A172 (cell line): ENCODE results near the gene SLAMF1. TPM values are rescaled to one million over a fixed set of nuclear protein-coding genes. Genes with fewer than 3 reads are reported as not detected.
A peak's percentile ranks its signal among the peaks of the same experiment; 100 is the strongest.
"Not testable (repeated sequence)": the region's sequence is repeated elsewhere in the genome, so short reads cannot be mapped to it uniquely, and the experiment has no call there.

Source experiments
- DNase-seq: peaks from one replicate; pipeline ENCODE4 v3.0.0-alpha.2; 2015; ENCODE audit warnings: low spot score
- total RNA-seq: library from RNA; depleted of rRNA; stranded (reverse); fragments of >200 nt; shearing (Covaris generic); gene quantifications from 2 replicates; pipeline ENCODE4 v1.2.3, GENCODE V29; 2014

Gene SLAMF1
- total RNA-seq, 1 experiment from 2014 or later = 0.07 TPM

GRCh38 chr1:160640359-160641123 is 6.3 kb downstream of the SLAMF1 start:
- DNase-seq = no peak

GRCh38 chr1:160639652-160640051 is 7.2 kb downstream of the SLAMF1 start:
- DNase-seq = peak; percentile 60

GRCh38 chr1:160638926-160639325 is 7.9 kb downstream of the SLAMF1 start:
- no peak for DNase-seq

GRCh38 chr1:160638540-160638857 is 8.3 kb downstream of the SLAMF1 start:
- DNase-seq = no peak

- peak; percentile 89 for DNase-seq
These were observed 8.9 kb downstream of the SLAMF1 start for GRCh38 chr1:160637821-160638539.

GRCh38 chr1:160637065-160637464 is 9.8 kb downstream of the SLAMF1 start:
- no peak for DNase-seq

- DNase-seq = no peak
These were observed 10.3 kb downstream of the SLAMF1 start for GRCh38 chr1:160636547-160636946.

GRCh38 chr1:160636076-160636475 is 10.8 kb downstream of the SLAMF1 start:
- DNase-seq = no peak

GRCh38 chr1:160634543-160635491 is 12.0 kb downstream of the SLAMF1 start:
- DNase-seq = no peak

GRCh38 chr1:160633330-160633903 is 13.4 kb downstream of the SLAMF1 start:
- DNase-seq = no peak

GRCh38 chr1:160631983-160632625 is 14.7 kb downstream of the SLAMF1 start:
- no peak for DNase-seq

GRCh38 chr1:160630523-160631451 is 16.1 kb downstream of the SLAMF1 start:
- no peak for DNase-seq

GRCh38 chr1:160629286-160630210 is 17.3 kb downstream of the SLAMF1 start:
- no peak for DNase-seq

- DNase-seq = no peak
These were observed 18.0 kb downstream of the SLAMF1 start for GRCh38 chr1:160628799-160629263.

GRCh38 chr1:160627677-160628289 is 19.1 kb downstream of the SLAMF1 start:
- DNase-seq = not testable (repeated sequence)

GRCh38 chr1:160626509-160627342 is 20.1 kb downstream of the SLAMF1 start:
- DNase-seq = no peak

GRCh38 chr1:160625725-160626498 is 20.9 kb downstream of the SLAMF1 start:
- DNase-seq = no peak
